H9 (cell line): Measurements from ENCODE around the gene GRIFIN. TPM values are rescaled to one million over a fixed set of nuclear protein-coding genes. Genes with fewer than 3 reads are reported as not detected.

Source experiments
- DNase-seq: peaks from one replicate; pipeline ENCODE4 v3.0.0-alpha.2; 2017
- H2AFZ ChIP-seq: one replicate; pipeline ENCODE4 v1.6.1; 2013; ENCODE audit warnings: mild to moderate bottlenecking, low read length, control low read depth, moderate library complexity
- H2AK5ac ChIP-seq: 2 replicates; pipeline ENCODE4 v1.6.1; 2013; ENCODE audit warnings: low read length, control low read depth, mixed read lengths; ENCODE audit not compliant: insufficient read length
- H2BK120ac ChIP-seq: one replicate; pipeline ENCODE4 v1.6.1; 2013; ENCODE audit warnings: low read depth, mild to moderate bottlenecking, low read length, control low read depth, inconsistent platforms; ENCODE audit not compliant: poor library complexity, severe bottlenecking
- H2BK12ac ChIP-seq: 2 replicates; pipeline ENCODE4 v1.6.1; 2013; ENCODE audit warnings: low read length, control low read depth, mixed read lengths, low read depth; ENCODE audit not compliant: insufficient read length
- H2BK15ac ChIP-seq: 2 replicates; pipeline ENCODE4 v1.6.1; 2013; ENCODE audit warnings: low read depth, low read length, control low read depth
- H2BK20ac ChIP-seq: one replicate; pipeline ENCODE4 v1.6.1; 2013; ENCODE audit warnings: low read depth, mild to moderate bottlenecking, low read length, control low read depth, inconsistent platforms; ENCODE audit not compliant: poor library complexity, severe bottlenecking
- H2BK5ac ChIP-seq: 2 replicates; pipeline ENCODE4 v1.6.1; 2013; ENCODE audit warnings: low read length, control low read depth, mixed read lengths; ENCODE audit not compliant: insufficient read length
- H3K14ac ChIP-seq: 2 replicates; pipeline ENCODE4 v1.6.1; 2013; ENCODE audit warnings: low read length, control low read depth; ENCODE audit not compliant: insufficient read depth
- H3K18ac ChIP-seq: 2 replicates; pipeline ENCODE4 v1.6.1; 2013; ENCODE audit warnings: low read depth, mild to moderate bottlenecking, mixed read lengths, low read length, control low read depth; ENCODE audit not compliant: insufficient read length
- H3K23ac ChIP-seq: 2 replicates; pipeline ENCODE4 v1.6.1; 2013; ENCODE audit warnings: low read length, control low read depth, mixed read lengths, low read depth; ENCODE audit not compliant: insufficient read length
- H3K23me2 ChIP-seq: 2 replicates; pipeline ENCODE4 v1.6.1; 2013; ENCODE audit warnings: low read depth, mild to moderate bottlenecking, mixed read lengths, low read length, control low read depth; ENCODE audit not compliant: insufficient read length, poor library complexity, severe bottlenecking
- H3K27ac ChIP-seq: 2 replicates; pipeline ENCODE4 v1.5.1; 2013; ENCODE audit warnings: low read length, control low read depth, mixed read lengths, low read depth; ENCODE audit not compliant: insufficient read length
- H3K27me3 ChIP-seq: 2 replicates; pipeline ENCODE4 v1.6.1; 2013; ENCODE audit warnings: low read length, control low read depth, inconsistent platforms; ENCODE audit not compliant: insufficient read depth
- H3K4ac ChIP-seq: 2 replicates; pipeline ENCODE4 v1.6.1; 2013; ENCODE audit warnings: low read depth, mild to moderate bottlenecking, control low read depth, inconsistent platforms, low read length, moderate library complexity
- H3K4me1 ChIP-seq: 2 replicates; pipeline ENCODE4 v1.6.1; 2013; ENCODE audit warnings: low read length, control low read depth, inconsistent platforms; ENCODE audit not compliant: insufficient read depth
- H3K4me2 ChIP-seq: 2 replicates; pipeline ENCODE4 v1.6.1; 2013; ENCODE audit warnings: low read length, control low read depth, mixed read lengths; ENCODE audit not compliant: insufficient read length, insufficient read depth
- H3K56ac ChIP-seq: 2 replicates; pipeline ENCODE4 v1.6.1; 2013; ENCODE audit warnings: low read depth, mild to moderate bottlenecking, mixed read lengths, low read length, control low read depth; ENCODE audit not compliant: insufficient read length
- H3K79me1 ChIP-seq: 2 replicates; pipeline ENCODE4 v1.6.1; 2013; ENCODE audit warnings: low read depth, mild to moderate bottlenecking, moderate library complexity, low read length, control low read depth, inconsistent platforms; ENCODE audit not compliant: insufficient read depth, poor library complexity, severe bottlenecking
- H3K79me2 ChIP-seq: 2 replicates; pipeline ENCODE4 v1.6.1; 2013; ENCODE audit warnings: low read length, control low read depth, inconsistent platforms; ENCODE audit not compliant: insufficient read depth
- H3K9ac ChIP-seq: 2 replicates; pipeline ENCODE4 v1.6.1; 2013; ENCODE audit warnings: low read length, control low read depth, mixed read lengths; ENCODE audit not compliant: insufficient read length; ENCODE audit errors: extremely low read depth
- H3K9me3 ChIP-seq: one replicate; pipeline ENCODE4 v1.6.1; 2013; ENCODE audit warnings: low read depth, low read length, inconsistent platforms; ENCODE audit not compliant: control insufficient read depth
- H3T11ph ChIP-seq: one replicate; pipeline ENCODE4 v1.6.1; 2013; ENCODE audit warnings: mild to moderate bottlenecking, low read length, control low read depth, inconsistent platforms
- H4K20me1 ChIP-seq: one replicate; pipeline ENCODE4 v1.6.1; 2013; ENCODE audit not compliant: control insufficient read depth, insufficient read length, insufficient read depth
- H4K5ac ChIP-seq: 2 replicates; pipeline ENCODE4 v1.6.1; 2013; ENCODE audit warnings: low read depth, mild to moderate bottlenecking, mixed read lengths, low read length, control low read depth; ENCODE audit not compliant: insufficient read length
- H4K8ac ChIP-seq: replicated peaks from 2 replicates; pipeline ENCODE4 v1.6.1; 2013; ENCODE audit warnings: low read length, control low read depth, mixed read lengths, low read depth; ENCODE audit not compliant: insufficient read length
- H4K91ac ChIP-seq: 2 replicates; pipeline ENCODE4 v1.6.1; 2013; ENCODE audit warnings: low read depth, mild to moderate bottlenecking, moderate library complexity, mixed read lengths, low read length, control low read depth; ENCODE audit not compliant: insufficient read length
- H3K27ac Mint-ChIP-seq, 3 experiments: 2 replicates in 2 of 3; 3 replicates in 1 of 3; pipeline ENCODE4 v1.8.0; 2020 to 2021; ENCODE audit warnings: mixed read lengths in 3 of 3, mild to moderate bottlenecking in 1 of 3, moderate library complexity in 1 of 3
- H3K27me3 Mint-ChIP-seq: 2 replicates; pipeline ENCODE4 v1.8.0; 2021; ENCODE audit warnings: low read depth, mild to moderate bottlenecking, moderate library complexity, mixed read lengths
- H3K36me3 Mint-ChIP-seq, 3 experiments: 2 replicates in 2 of 3; 3 replicates in 1 of 3; pipeline ENCODE4 v1.8.0; 2020 to 2021; ENCODE audit warnings: low read depth in 3 of 3, mixed read lengths in 3 of 3; ENCODE audit not compliant: insufficient read depth in 1 of 3
- H3K4me1 Mint-ChIP-seq, 2 experiments: 2 replicates each; pipeline ENCODE4 v1.8.0; 2020; ENCODE audit warnings: mixed read lengths in 2 of 2
- H3K4me3 Mint-ChIP-seq, 2 experiments: 2 replicates in 1 of 2; 3 replicates in 1 of 2; pipeline ENCODE4 v1.8.0; 2020 to 2021; ENCODE audit warnings: mild to moderate bottlenecking in 2 of 2, mixed read lengths in 2 of 2, moderate library complexity in 1 of 2
- H3K9me3 Mint-ChIP-seq, 2 experiments: 2 replicates in 1 of 2; 3 replicates in 1 of 2; pipeline ENCODE4 v1.8.0; 2020; ENCODE audit warnings: mild to moderate bottlenecking in 2 of 2, mixed read lengths in 2 of 2, moderate library complexity in 1 of 2
- CTCF ChIP-seq: fragments of 200-600 bp; sonication (generic); conservative IDR thresholded peaks from 3 replicates; pipeline ENCODE4 v1.8.0; 2021; ENCODE audit warnings: antibody characterized with exemption, mild to moderate bottlenecking
- WGBS: extraction: QIAGEN DNeasy Blood & Tissue Kit; methylation state at CpG from one replicate; pipeline ENCODE4 v1.1.7; 2013; ENCODE audit warnings: missing lambda C conversion rate, low lambda C conversion rate, mixed read lengths; ENCODE audit not compliant: insufficient read length; ENCODE audit errors: extremely low coverage; 5-methylcytosine and 5-hydroxymethylcytosine counted together
- total RNA-seq: library from RNA; stranded (reverse); gene quantifications from 2 replicates; pipeline ENCODE4 v1.2.1, GENCODE V29; 2021

The GRIFIN gene
- total RNA-seq, 1 experiment from 2014 or later, result not detected

GRCh38 chr7:2520131-2520760, 44.0 kb upstream of the GRIFIN start:
- Histone ChIP-seq H4K91ac (no peak overlapping the region), H3K27ac (no peak overlapping the region), H3K27me3 (no peaks in the 10 kb centered on the region; the same call in 1 of the 2 replicates), H2BK120ac (no peak overlapping the region), H3K18ac (no peak overlapping the region), H3K9me3 (no peaks in the 10 kb centered on the region), H4K5ac (no peak overlapping the region), H3K23me2 (peaks cover 13% of the 10 kb centered on the region), H3K4ac (no peak overlapping the region), H2BK12ac (no peak overlapping the region), H2AFZ (no peak overlapping the region), H3K4me1 (peaks cover 4% of the 10 kb centered on the region; the same call in 1 of the 2 replicates), H3K14ac (no peak overlapping the region; the same call in 1 of the 2 replicates), H3K79me2 (no peaks in the 10 kb centered on the region; the same call in 1 of the 2 replicates), H3K56ac (no peak overlapping the region), H4K20me1 (no peaks in the 10 kb centered on the region), H3K9ac (no peak overlapping the region), H2BK15ac (no peak overlapping the region), H3K4me2 (peak overlapping the region; percentile 63), H3K23ac (no peak overlapping the region), H3K79me1 (no peaks in the 10 kb centered on the region), H4K8ac (no peak overlapping the region), H3T11ph (no peak overlapping the region), H2AK5ac (no peak overlapping the region), H2BK20ac (no peak overlapping the region), H2BK5ac (no peak overlapping the region)
- no CpG with 5 or more reads among the region's 37 CpGs for WGBS
- H3K36me3 Mint-ChIP-seq, result peaks cover 0 to 5% (median 4%) of the 10 kb centered on the region in 3 experiments; a peak in 2 of 7 replicates
- peaks cover 44 to 46% of the 10 kb centered on the region in 2 experiments for H3K4me1 Mint-ChIP-seq
- DNase-seq, result no peak
- H3K9me3 Mint-ChIP-seq, result no peaks in the 10 kb centered on the region
- peaks cover 26% of the 10 kb centered on the region for H3K27me3 Mint-ChIP-seq
- H3K27ac Mint-ChIP-seq, result peak overlapping the region in 1 of 3 experiments; percentile 79; a peak in 1 of 7 replicates
- peak overlapping the region; percentile 84 to 93 for H3K4me3 Mint-ChIP-seq
- peak; percentile 23; the same call in 2 of the 3 replicates for TF ChIP-seq CTCF
